ENCODE measurements around the gene TRAT1. TPM values are rescaled to one million over a fixed set of nuclear protein-coding genes. Genes with fewer than 3 reads are reported as not detected.

TRAT1 gene
- total RNA-seq, 1 experiment from 2014 or later: 0.11 TPM

DNA sequence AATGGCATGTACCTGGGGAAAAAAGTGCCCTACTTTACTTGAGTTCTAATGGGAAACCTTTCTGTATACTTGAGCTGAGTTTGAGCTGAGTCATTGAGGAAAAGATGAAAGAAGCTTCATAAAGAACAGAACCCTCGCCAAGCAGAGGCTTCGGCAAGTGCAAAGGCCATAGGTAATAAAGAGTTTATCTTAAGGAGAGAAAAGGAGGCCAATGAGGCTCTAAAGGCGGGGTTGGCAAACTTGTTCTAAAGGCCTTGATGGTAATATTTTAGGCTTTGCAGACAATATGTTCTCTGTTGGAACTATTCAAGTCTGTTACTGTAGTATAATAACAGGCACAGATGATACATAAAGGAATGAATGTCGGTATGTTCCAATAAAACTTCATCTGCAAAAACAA, 17.6 kb upstream of the TRAT1 start (continued):
- TF ChIP-seq, protein P1, sequence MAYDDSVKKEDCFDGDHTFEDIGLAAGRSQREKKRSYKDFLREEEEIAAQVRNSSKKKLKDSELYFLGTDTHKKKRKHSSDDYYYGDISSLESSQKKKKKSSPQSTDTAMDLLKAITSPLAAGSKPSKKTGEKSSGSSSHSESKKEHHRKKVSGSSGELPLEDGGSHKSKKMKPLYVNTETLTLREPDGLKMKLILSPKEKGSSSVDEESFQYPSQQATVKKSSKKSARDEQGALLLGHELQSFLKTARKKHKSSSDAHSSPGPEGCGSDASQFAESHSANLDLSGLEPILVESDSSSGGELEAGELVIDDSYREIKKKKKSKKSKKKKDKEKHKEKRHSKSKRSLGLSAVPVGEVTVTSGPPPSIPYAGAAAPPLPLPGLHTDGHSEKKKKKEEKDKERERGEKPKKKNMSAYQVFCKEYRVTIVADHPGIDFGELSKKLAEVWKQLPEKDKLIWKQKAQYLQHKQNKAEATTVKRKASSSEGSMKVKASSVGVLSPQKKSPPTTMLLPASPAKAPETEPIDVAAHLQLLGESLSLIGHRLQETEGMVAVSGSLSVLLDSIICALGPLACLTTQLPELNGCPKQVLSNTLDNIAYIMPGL (CRISPR knock-in tag; IDR thresholded peaks at IDR 0.05): no peak
- TF ChIP-seq JAZF1 (CRISPR knock-in tag; IDR thresholded peaks at IDR 0.05): no peak
- no peak for TF ChIP-seq JUN (CRISPR knock-in tag; IDR thresholded peaks at IDR 0.05)
- TF ChIP-seq, protein P2, sequence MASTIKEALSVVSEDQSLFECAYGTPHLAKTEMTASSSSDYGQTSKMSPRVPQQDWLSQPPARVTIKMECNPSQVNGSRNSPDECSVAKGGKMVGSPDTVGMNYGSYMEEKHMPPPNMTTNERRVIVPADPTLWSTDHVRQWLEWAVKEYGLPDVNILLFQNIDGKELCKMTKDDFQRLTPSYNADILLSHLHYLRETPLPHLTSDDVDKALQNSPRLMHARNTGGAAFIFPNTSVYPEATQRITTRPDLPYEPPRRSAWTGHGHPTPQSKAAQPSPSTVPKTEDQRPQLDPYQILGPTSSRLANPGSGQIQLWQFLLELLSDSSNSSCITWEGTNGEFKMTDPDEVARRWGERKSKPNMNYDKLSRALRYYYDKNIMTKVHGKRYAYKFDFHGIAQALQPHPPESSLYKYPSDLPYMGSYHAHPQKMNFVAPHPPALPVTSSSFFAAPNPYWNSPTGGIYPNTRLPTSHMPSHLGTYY (CRISPR knock-in tag; IDR thresholded peaks at IDR 0.05): no peak
- TF ChIP-seq CREB1 (CRISPR knock-in tag; IDR thresholded peaks at IDR 0.05): no peak
- TF ChIP-seq, protein P3, sequence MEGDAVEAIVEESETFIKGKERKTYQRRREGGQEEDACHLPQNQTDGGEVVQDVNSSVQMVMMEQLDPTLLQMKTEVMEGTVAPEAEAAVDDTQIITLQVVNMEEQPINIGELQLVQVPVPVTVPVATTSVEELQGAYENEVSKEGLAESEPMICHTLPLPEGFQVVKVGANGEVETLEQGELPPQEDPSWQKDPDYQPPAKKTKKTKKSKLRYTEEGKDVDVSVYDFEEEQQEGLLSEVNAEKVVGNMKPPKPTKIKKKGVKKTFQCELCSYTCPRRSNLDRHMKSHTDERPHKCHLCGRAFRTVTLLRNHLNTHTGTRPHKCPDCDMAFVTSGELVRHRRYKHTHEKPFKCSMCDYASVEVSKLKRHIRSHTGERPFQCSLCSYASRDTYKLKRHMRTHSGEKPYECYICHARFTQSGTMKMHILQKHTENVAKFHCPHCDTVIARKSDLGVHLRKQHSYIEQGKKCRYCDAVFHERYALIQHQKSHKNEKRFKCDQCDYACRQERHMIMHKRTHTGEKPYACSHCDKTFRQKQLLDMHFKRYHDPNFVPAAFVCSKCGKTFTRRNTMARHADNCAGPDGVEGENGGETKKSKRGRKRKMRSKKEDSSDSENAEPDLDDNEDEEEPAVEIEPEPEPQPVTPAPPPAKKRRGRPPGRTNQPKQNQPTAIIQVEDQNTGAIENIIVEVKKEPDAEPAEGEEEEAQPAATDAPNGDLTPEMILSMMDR (IDR thresholded peaks at IDR 0.05): no peak
- TF ChIP-seq CREM (CRISPR knock-in tag; IDR thresholded peaks at IDR 0.05): no peak
- no peak for TF ChIP-seq MXD4 (CRISPR knock-in tag; IDR thresholded peaks at IDR 0.05; ENCODE audit: borderline replicate concordance)
- TF ChIP-seq ZSCAN18 (CRISPR knock-in tag; IDR thresholded peaks at IDR 0.05): no peak

- no peak for ATAC-seq
- ChIA-PET CTCF (no interaction called here), POLR2A (no interaction called here)
- Mint-ChIP-seq H3K4me3 (no peak overlapping the region), H3K36me3 (no peaks in the 10 kb centered on the region), H3K27me3 (ENCODE audit: low read depth) (no peaks in the 10 kb centered on the region), H3K9me3 (no peaks in the 10 kb centered on the region), H3K27ac (no peak overlapping the region), H3K4me1 (no peaks in the 10 kb centered on the region)
- TF ChIP-seq ATF1 (CRISPR knock-in tag; IDR thresholded peaks at IDR 0.05): no peak
- no peak for TF ChIP-seq ZNF219 (CRISPR knock-in tag; IDR thresholded peaks at IDR 0.05; ENCODE audit: borderline replicate concordance)
- no peak for TF ChIP-seq RORB (CRISPR knock-in tag; IDR thresholded peaks at IDR 0.05)
- no peak for TF ChIP-seq PRRX2 (CRISPR knock-in tag; IDR thresholded peaks at IDR 0.05)
- TF ChIP-seq, protein P4, sequence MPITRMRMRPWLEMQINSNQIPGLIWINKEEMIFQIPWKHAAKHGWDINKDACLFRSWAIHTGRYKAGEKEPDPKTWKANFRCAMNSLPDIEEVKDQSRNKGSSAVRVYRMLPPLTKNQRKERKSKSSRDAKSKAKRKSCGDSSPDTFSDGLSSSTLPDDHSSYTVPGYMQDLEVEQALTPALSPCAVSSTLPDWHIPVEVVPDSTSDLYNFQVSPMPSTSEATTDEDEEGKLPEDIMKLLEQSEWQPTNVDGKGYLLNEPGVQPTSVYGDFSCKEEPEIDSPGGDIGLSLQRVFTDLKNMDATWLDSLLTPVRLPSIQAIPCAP (CRISPR knock-in tag; IDR thresholded peaks at IDR 0.05): no peak
- TF ChIP-seq GTF2I (CRISPR knock-in tag; conservative IDR thresholded peaks at IDR 0.05): no peak
- no peak for TF ChIP-seq USF2 (CRISPR knock-in tag; IDR thresholded peaks at IDR 0.05)
- TF ChIP-seq NR1H2 (CRISPR knock-in tag; IDR thresholded peaks at IDR 0.05): no peak
- TF ChIP-seq, protein P2 (CRISPR knock-in tag; IDR thresholded peaks at IDR 0.05): no peak
- TF ChIP-seq, protein P5, sequence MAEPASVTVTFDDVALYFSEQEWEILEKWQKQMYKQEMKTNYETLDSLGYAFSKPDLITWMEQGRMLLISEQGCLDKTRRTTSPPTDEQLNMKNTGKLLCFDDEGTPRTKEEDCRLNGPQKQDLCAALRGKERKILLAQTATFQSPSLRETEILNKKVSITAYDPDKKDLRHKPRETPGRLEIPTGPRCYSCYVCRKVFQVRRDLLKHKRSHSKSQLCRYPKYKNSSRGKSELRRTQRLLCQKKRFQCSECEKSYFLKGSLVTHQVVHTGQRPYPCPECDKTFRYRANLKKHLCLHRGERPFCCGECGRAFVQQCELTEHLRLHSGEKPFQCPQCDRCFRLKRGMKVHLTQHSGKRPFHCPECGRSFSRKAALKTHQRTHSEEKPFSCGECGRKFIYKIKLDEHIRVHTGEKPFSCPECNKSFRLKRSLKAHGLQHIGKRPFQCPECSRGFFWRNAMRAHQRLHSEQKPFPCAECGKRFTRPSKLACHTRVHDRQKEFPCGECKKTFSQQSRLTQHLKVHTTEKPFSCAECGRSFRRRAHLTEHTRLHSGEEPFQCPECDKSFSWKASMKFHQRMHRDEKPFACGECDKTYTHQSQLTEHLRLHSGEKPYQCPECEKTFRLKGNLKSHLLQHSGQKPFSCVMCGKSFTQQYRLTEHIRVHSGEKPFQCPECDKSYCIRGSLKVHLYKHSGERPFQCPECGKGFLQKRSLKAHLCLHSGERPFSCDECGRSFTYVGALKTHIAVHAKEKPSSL (CRISPR knock-in tag; conservative IDR thresholded peaks at IDR 0.05): no peak
- TF ChIP-seq, protein P6, sequence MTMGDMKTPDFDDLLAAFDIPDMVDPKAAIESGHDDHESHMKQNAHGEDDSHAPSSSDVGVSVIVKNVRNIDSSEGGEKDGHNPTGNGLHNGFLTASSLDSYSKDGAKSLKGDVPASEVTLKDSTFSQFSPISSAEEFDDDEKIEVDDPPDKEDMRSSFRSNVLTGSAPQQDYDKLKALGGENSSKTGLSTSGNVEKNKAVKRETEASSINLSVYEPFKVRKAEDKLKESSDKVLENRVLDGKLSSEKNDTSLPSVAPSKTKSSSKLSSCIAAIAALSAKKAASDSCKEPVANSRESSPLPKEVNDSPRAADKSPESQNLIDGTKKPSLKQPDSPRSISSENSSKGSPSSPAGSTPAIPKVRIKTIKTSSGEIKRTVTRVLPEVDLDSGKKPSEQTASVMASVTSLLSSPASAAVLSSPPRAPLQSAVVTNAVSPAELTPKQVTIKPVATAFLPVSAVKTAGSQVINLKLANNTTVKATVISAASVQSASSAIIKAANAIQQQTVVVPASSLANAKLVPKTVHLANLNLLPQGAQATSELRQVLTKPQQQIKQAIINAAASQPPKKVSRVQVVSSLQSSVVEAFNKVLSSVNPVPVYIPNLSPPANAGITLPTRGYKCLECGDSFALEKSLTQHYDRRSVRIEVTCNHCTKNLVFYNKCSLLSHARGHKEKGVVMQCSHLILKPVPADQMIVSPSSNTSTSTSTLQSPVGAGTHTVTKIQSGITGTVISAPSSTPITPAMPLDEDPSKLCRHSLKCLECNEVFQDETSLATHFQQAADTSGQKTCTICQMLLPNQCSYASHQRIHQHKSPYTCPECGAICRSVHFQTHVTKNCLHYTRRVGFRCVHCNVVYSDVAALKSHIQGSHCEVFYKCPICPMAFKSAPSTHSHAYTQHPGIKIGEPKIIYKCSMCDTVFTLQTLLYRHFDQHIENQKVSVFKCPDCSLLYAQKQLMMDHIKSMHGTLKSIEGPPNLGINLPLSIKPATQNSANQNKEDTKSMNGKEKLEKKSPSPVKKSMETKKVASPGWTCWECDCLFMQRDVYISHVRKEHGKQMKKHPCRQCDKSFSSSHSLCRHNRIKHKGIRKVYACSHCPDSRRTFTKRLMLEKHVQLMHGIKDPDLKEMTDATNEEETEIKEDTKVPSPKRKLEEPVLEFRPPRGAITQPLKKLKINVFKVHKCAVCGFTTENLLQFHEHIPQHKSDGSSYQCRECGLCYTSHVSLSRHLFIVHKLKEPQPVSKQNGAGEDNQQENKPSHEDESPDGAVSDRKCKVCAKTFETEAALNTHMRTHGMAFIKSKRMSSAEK (CRISPR knock-in tag; IDR thresholded peaks at IDR 0.05; ENCODE audit: borderline replicate concordance): no peak
- TF ChIP-seq MXD4 (CRISPR knock-in tag; IDR thresholded peaks at IDR 0.05; ENCODE audit: borderline replicate concordance): no peak
- DNase-seq (ENCODE audit: low spot score): no peak
Observed at GRCh38 chr3:108806316-108806715, 16.3 kb upstream of the TRAT1 start.
